CD14-positive monocyte (primary cell): ENCODE measurements around the gene THAP3. TPM values are rescaled to one million over a fixed set of nuclear protein-coding genes. Genes with fewer than 3 reads are reported as not detected.
A peak's percentile ranks its signal among the peaks of the same experiment; 100 is the strongest.

Experiments used
- DNase-seq, 3 donors: peaks; one replicate each; pipeline ENCODE4 v3.0.0-alpha.2; 2011 to 2022
- H2AFZ ChIP-seq: 2 replicates; pipeline ENCODE4 v1.6.0; 2012; ENCODE audit warnings: mild to moderate bottlenecking, low read depth, low read length, inconsistent platforms; ENCODE audit not compliant: insufficient read depth, poor library complexity, severe bottlenecking
- H3K27ac ChIP-seq, 2 donors: 1 replicate in 1 of 2; 2 replicates in 1 of 2; pipeline ENCODE4 v1.5.1; 2012 to 2013; ENCODE audit warnings: low read length in 2 of 2, control low read depth in 1 of 2, inconsistent platforms in 1 of 2, low read depth in 1 of 2, mild to moderate bottlenecking in 1 of 2
- H3K27me3 ChIP-seq, 2 donors: one replicate each; pipeline versions ENCODE4 v1.6.0 to v1.6.1; 2011 to 2013; ENCODE audit warnings: low read length in 2 of 2; ENCODE audit not compliant: control insufficient read depth in 2 of 2, insufficient read depth in 2 of 2
- H3K36me3 ChIP-seq, 2 donors: replicated peaks in 1 of 2; 1 replicate in 1 of 2; 2 replicates in 1 of 2; pipeline versions ENCODE4 v1.5.1 to v1.6.1; 2012 to 2013; ENCODE audit warnings: low read length in 2 of 2, control low read depth in 1 of 2, inconsistent platforms in 1 of 2, mild to moderate bottlenecking in 1 of 2; ENCODE audit not compliant: insufficient read depth in 2 of 2, control insufficient read depth in 1 of 2
- H3K4me1 ChIP-seq, 2 donors: 1 replicate in 1 of 2; 2 replicates in 1 of 2; pipeline versions ENCODE4 v1.5.1 to v1.6.1; 2012 to 2013; ENCODE audit warnings: low read length in 2 of 2, control low read depth in 1 of 2, inconsistent platforms in 1 of 2, mild to moderate bottlenecking in 1 of 2, moderate library complexity in 1 of 2; ENCODE audit not compliant: insufficient read depth in 2 of 2, control insufficient read depth in 1 of 2
- H3K4me2 ChIP-seq: replicated peaks from 2 replicates; pipeline ENCODE3; 2012; ENCODE audit warnings: low read length, moderate library complexity, mild to moderate bottlenecking; ENCODE audit not compliant: poor library complexity, severe bottlenecking; ENCODE audit errors: extremely low read depth
- H3K4me3 ChIP-seq, 3 experiments: fragments of 200-600 bp in 1 of 3; sonication (generic) in 1 of 3; replicated peaks in 1 of 3; 1 replicate in 2 of 3; 2 replicates in 1 of 3; pipeline ENCODE4 v1.5.1; 2011 to 2013; ENCODE audit warnings: low read length in 3 of 3, mild to moderate bottlenecking in 3 of 3, control low read depth in 2 of 3, low read depth in 2 of 3, inconsistent platforms in 1 of 3, moderate library complexity in 1 of 3
- H3K79me2 ChIP-seq: 2 replicates; pipeline ENCODE4 v1.6.0; 2012; ENCODE audit warnings: mild to moderate bottlenecking, control low read depth, inconsistent platforms, low read length, moderate library complexity; ENCODE audit not compliant: insufficient read depth
- H3K9ac ChIP-seq: 2 replicates; pipeline ENCODE4 v1.6.0; 2017; ENCODE audit warnings: low read length, mild to moderate bottlenecking; ENCODE audit not compliant: insufficient read depth, poor library complexity, severe bottlenecking
- H3K9me3 ChIP-seq, 2 donors: replicated peaks in 1 of 2; 1 replicate in 1 of 2; 2 replicates in 1 of 2; pipeline versions ENCODE4 v1.5.1 to v1.6.1; 2012 to 2013; ENCODE audit warnings: low read length in 2 of 2, control low read depth in 1 of 2; ENCODE audit not compliant: control insufficient read depth in 1 of 2, insufficient read depth in 1 of 2
- H4K20me1 ChIP-seq: 2 replicates; pipeline ENCODE4 v1.6.0; 2012; ENCODE audit warnings: mild to moderate bottlenecking, low read length, control low read depth, moderate library complexity; ENCODE audit not compliant: insufficient read depth
- H3K27ac Mint-ChIP-seq, 7 donors: one replicate each; pipeline ENCODE4 v1.8.0; 2020; ENCODE audit warnings: mild to moderate bottlenecking in 7 of 7, mixed read lengths in 7 of 7, moderate library complexity in 6 of 7, inconsistent platforms in 2 of 7
- H3K27me3 Mint-ChIP-seq, 3 donors: one replicate each; pipeline ENCODE4 v1.8.0; 2021 to 2022; ENCODE audit warnings: low read depth in 3 of 3, mild to moderate bottlenecking in 3 of 3, mixed read lengths in 3 of 3, moderate library complexity in 3 of 3, inconsistent platforms in 1 of 3
- H3K36me3 Mint-ChIP-seq, 2 donors: one replicate each; pipeline ENCODE4 v1.8.0; 2020; ENCODE audit warnings: mixed read lengths in 2 of 2, inconsistent platforms in 1 of 2, mild to moderate bottlenecking in 1 of 2
- H3K4me1 Mint-ChIP-seq: one replicate; pipeline ENCODE4 v1.8.0; 2020; ENCODE audit warnings: mild to moderate bottlenecking, mixed read lengths
- H3K4me3 Mint-ChIP-seq, 2 donors: one replicate each; pipeline ENCODE4 v1.8.0; 2020; ENCODE audit warnings: mild to moderate bottlenecking in 2 of 2, mixed read lengths in 2 of 2, moderate library complexity in 1 of 2
- H3K9me3 Mint-ChIP-seq, 7 donors: one replicate each; pipeline ENCODE4 v1.8.0; 2020 to 2022; ENCODE audit warnings: mixed read lengths in 7 of 7, mild to moderate bottlenecking in 6 of 7, moderate library complexity in 6 of 7, inconsistent platforms in 2 of 7
- CTCF ChIP-seq: fragments of 200-600 bp; IDR thresholded peaks from one replicate; pipeline ENCODE4 v1.8.0; 2022; ENCODE audit warnings: antibody characterized with exemption, mild to moderate bottlenecking
- WGBS: methylation state at CpG from one replicate; pipeline ENCODE4 v1.1.5; 2013; ENCODE audit warnings: missing lambda C conversion rate; ENCODE audit not compliant: insufficient coverage; 5-methylcytosine and 5-hydroxymethylcytosine counted together
- intact Hi-C, 2 donors: fragments of 100-400 bp; cut with micrococcal nuclease; formaldehyde crosslinking; loops; one replicate each; pipeline versions ENCODE4 v1.15.0 to v1.15.1; 2023
- polyA plus RNA-seq, 3 donors: library from polyadenylated mRNA; depleted of rRNA in 1 of 3; unstranded in 2 of 3; stranded (reverse) in 1 of 3; fragments of 300-500 nt in 2 of 3; fragments of >200 nt in 1 of 3; fragmentation: Illumina TruSeq in 2 of 3; gene quantifications; 1 replicate in 2 of 3; 2 replicates in 1 of 3; pipeline ENCODE4 v1.2.3, GENCODE V29; 2012 to 2021

Gene THAP3
- polyA plus RNA-seq, 3 donors = 10.3 to 12.8 (median 10.3) TPM

GRCh38 chr1:6612641-6613360, 11.9 kb upstream of the THAP3 start:
- Histone ChIP-seq H3K9ac (peak overlapping the region; percentile 77), H3K4me2 (peak overlapping the region; percentile 85), H2AFZ (peak overlapping the region; percentile 91), H3K79me2 (peaks cover 5% of the 10 kb centered on the region), H3K9me3 (no peaks in the 10 kb centered on the region), H3K4me3 (peak overlapping the region; percentile 72 to 90 (median 88)), H3K36me3 (no peaks in the 10 kb centered on the region), H4K20me1 (peaks cover 6% of the 10 kb centered on the region), H3K27me3 (peaks cover 5 to 13% of the 10 kb centered on the region in 2 donors), H3K4me1 (peaks cover 16 to 19% of the 10 kb centered on the region in 2 donors), H3K27ac (peak overlapping the region; percentile 31 to 76)
- H3K4me1 Mint-ChIP-seq = peaks cover 16% of the 10 kb centered on the region
- H3K36me3 Mint-ChIP-seq = peaks cover 8 to 14% of the 10 kb centered on the region in 2 donors
- peak overlapping the region; percentile 88 to 94 for H3K4me3 Mint-ChIP-seq
- intact Hi-C loops = loop anchor here in 1 of 2 donors (1.0 kb wide), 2 partner anchors 10 to 32 kb away; no protein-coding TSS in a partner anchor
- WGBS = under 1% methylated on average over 61 of the region's 67 CpGs
- peak in 2 of 3 donors; percentile 10 to 39 for DNase-seq
- H3K27ac Mint-ChIP-seq = peak overlapping the region; percentile 72 to 90 (median 80)
- peaks cover 11 to 25% (median 17%) of the 10 kb centered on the region in 3 donors for H3K27me3 Mint-ChIP-seq
- H3K9me3 Mint-ChIP-seq = peaks cover 0 to 4% (median 0%) of the 10 kb centered on the region in 7 donors
- TF ChIP-seq CTCF = no peak

GRCh38 chr1:6613361-6614018, 11.2 kb upstream of the THAP3 start, which contains the start of gene PHF13:
Gene PHF13 (plus strand): TSS chr1:6613731. CDS start chr1:6614067, 336 bp downstream.
- peak within 1 kb of the TSS; percentile 91 for H2AFZ ChIP-seq
- WGBS = 0% methylated on average over 64 of the region's 84 CpGs
- peaks cover 16 to 19% of the 10 kb centered on the region in 2 donors for H3K4me1 ChIP-seq
- H3K27me3 ChIP-seq = peaks cover 5 to 13% of the 10 kb centered on the region in 2 donors
- peaks cover 0 to 4% (median 0%) of the 10 kb centered on the region in 7 donors for H3K9me3 Mint-ChIP-seq
- no peaks in the 10 kb centered on the region for H3K36me3 ChIP-seq
- peak within 1 kb of the TSS; percentile 31 to 76 for H3K27ac ChIP-seq
- H3K4me3 Mint-ChIP-seq = peak within 1 kb of the TSS; percentile 88 to 94
- peak; percentile 98 for DNase-seq
- peaks cover 16% of the 10 kb centered on the region for H3K4me1 Mint-ChIP-seq
- no peak for TF ChIP-seq CTCF
- peak within 1 kb of the TSS; percentile 77 for H3K9ac ChIP-seq
- peaks cover 11 to 21% (median 17%) of the 10 kb centered on the region in 3 donors for H3K27me3 Mint-ChIP-seq
- H3K4me2 ChIP-seq = peak within 1 kb of the TSS; percentile 85
- H3K4me3 ChIP-seq = peak within 1 kb of the TSS; percentile 72 to 90 (median 89)
- H3K9me3 ChIP-seq = no peaks in the 10 kb centered on the region
- H3K79me2 ChIP-seq = peaks cover 6% of the 10 kb centered on the region
- intact Hi-C loops = loop anchor here in 1 of 2 donors (1.0 kb wide), 2 partner anchors 10 to 33 kb away; no protein-coding TSS in a partner anchor
- H3K36me3 Mint-ChIP-seq = peaks cover 8 to 18% of the 10 kb centered on the region in 2 donors
- H4K20me1 ChIP-seq = peaks cover 6% of the 10 kb centered on the region
- H3K27ac Mint-ChIP-seq = peak within 1 kb of the TSS; percentile 72 to 90 (median 80)
